WI38 (cell line): ENCODE results near the gene CCDC73.
"Not testable (repeated sequence)": the region's sequence is repeated elsewhere in the genome, so short reads cannot be mapped to it uniquely, and the experiment has no call there.

Experiments
- H3K4me3 ChIP-seq: 2 replicates; pipeline ENCODE4 v1.5.1; 2011; ENCODE audit warnings: low read depth, mild to moderate bottlenecking, control low read depth, low read length
- TF ChIP-seq, protein P1 (sequence below): IDR thresholded peaks from 2 replicates; pipeline ENCODE4 v1.5.1; 2012; ENCODE audit warnings: low read depth, mild to moderate bottlenecking, control low read depth, low read length

CCDC73 gene

DNA sequence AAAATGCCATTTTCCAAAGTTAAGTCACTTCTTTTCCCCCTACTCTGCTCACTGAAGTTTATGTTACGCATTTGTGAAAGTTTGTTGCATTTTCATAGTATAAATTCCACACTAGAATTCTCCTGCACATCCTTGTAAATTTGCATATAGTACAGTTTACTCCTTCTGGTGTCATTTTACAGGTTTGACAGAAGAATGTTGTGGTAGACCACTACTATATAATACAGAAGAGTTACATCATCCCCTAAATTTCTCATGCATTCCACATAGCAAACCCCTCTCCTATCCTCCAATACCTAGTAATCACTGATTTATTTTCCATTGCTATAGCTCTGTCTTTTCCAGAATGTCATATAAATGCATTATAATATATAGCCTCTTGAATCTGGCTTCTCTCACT, 64.5 kb downstream of the CCDC73 start:
- TF ChIP-seq, protein P1, sequence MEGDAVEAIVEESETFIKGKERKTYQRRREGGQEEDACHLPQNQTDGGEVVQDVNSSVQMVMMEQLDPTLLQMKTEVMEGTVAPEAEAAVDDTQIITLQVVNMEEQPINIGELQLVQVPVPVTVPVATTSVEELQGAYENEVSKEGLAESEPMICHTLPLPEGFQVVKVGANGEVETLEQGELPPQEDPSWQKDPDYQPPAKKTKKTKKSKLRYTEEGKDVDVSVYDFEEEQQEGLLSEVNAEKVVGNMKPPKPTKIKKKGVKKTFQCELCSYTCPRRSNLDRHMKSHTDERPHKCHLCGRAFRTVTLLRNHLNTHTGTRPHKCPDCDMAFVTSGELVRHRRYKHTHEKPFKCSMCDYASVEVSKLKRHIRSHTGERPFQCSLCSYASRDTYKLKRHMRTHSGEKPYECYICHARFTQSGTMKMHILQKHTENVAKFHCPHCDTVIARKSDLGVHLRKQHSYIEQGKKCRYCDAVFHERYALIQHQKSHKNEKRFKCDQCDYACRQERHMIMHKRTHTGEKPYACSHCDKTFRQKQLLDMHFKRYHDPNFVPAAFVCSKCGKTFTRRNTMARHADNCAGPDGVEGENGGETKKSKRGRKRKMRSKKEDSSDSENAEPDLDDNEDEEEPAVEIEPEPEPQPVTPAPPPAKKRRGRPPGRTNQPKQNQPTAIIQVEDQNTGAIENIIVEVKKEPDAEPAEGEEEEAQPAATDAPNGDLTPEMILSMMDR: no peak
- H3K4me3 ChIP-seq: no peak overlapping the region

DNA sequence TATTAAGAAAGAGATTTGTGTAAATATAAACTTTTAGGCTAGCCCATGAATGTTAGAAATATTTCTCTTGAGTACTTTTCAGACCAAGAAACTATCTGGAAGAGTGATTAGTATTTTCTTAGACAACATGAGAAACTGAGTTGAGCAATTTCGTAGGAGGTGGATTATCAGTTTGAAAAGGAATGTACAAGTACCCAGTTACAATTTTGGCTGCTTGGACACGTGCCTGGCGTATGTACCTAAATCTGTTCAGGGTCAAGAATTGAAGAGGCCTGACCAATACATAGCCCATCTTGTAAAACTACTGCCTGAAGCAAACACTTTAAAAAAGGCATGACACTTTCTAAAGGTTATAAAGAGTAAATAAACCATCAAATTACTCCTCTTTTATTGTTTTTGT, 71.1 kb downstream of the CCDC73 start:
- H3K4me3 ChIP-seq: no peak overlapping the region
- TF ChIP-seq, protein P1: no peak

DNA sequence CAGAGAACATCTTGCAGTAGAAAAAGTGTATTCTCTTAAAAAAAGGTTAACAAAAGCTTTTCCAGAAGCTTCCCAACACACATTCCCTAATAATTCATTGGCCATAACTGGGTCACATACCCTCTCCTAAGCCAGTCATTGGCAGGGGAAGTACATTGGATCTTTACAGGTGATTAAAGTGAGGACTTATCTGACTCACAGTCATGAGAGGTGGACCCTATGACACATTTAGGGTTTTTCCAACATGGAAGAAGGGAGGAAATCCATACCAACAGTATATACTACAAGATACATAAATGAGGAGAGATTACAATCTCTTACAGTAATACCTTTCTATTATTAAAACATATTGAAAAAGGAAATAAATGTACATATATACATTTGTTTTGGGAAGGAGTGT, 72.2 kb downstream of the CCDC73 start:
- TF ChIP-seq, protein P1: no peak
- no peak overlapping the region for H3K4me3 ChIP-seq

DNA sequence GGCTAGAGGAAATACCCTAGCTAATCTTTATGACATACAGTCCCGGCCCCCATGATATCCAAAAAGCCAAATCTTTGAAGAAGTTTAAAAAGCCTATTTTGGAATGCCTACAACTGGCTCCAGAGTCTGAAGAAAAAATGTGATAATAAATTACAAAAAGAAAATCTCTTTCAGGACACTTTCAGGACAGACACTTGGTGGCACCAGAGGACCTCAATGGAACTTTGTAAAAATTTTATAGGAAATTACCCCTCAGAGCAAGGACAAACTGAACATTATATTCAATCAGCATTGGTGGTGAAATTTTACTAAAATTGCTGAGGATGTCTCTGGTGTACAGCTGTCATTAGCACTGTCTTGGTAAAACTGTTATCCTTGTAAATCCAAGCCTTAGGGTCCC, 81.0 kb downstream of the CCDC73 start:
- TF ChIP-seq, protein P1: no peak
- H3K4me3 ChIP-seq: no peak overlapping the region

DNA sequence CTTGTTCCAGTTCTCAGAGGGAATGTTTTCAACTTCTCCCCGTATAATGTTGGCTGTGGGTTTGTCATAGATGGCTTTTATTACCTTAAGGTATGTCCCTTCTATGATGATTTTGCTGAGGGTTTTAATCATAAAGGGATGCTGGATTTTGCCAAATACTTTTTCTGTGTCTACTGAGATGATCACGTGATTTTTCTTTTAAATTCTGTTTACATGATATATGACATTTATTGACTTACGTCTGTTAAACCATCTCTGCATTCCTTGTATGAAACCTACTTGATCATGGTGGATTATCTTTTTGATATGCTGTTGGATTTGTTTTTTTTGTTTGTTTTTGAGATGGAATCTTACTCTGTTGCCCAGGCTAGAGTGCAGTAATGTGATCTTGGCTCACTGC, 85.5 kb downstream of the CCDC73 start:
- not testable (repeated sequence) for H3K4me3 ChIP-seq

DNA sequence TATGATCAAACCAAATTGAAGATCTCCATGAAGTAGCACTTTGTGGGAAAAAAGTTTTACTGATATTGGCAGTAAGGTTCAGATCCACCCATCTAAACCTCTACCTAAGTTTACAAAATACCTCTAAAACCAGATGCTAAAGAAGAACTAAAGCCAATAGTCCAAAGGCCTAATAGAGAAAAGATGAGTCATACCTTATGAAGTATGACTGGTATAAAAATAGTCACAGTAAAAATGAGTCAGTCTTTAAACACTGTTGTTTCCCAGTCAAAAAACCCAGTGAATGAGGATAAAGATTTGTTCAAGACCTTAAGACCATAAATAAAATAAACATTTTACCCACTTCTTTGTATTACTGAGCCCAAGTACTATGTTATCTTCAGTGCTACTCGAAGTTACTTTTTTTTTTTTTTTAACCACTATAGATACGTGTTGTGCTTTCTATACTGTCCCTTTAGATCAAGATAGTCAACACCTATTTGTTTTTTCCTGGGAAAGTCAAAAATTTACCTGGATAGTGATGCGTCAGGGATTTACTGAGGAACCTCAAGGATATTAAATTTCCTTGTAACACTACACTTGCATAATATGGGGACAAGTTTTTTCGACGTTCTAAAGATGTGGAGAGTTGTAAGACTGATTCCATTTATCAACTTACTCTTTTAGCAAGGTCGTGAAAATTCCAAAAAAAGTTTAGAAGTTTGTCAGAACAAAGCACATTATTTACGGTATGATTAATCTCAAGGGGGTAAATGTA, 87.3 kb downstream of the CCDC73 start:
- no peak overlapping the region for H3K4me3 ChIP-seq
- TF ChIP-seq, protein P1: no peak

DNA sequence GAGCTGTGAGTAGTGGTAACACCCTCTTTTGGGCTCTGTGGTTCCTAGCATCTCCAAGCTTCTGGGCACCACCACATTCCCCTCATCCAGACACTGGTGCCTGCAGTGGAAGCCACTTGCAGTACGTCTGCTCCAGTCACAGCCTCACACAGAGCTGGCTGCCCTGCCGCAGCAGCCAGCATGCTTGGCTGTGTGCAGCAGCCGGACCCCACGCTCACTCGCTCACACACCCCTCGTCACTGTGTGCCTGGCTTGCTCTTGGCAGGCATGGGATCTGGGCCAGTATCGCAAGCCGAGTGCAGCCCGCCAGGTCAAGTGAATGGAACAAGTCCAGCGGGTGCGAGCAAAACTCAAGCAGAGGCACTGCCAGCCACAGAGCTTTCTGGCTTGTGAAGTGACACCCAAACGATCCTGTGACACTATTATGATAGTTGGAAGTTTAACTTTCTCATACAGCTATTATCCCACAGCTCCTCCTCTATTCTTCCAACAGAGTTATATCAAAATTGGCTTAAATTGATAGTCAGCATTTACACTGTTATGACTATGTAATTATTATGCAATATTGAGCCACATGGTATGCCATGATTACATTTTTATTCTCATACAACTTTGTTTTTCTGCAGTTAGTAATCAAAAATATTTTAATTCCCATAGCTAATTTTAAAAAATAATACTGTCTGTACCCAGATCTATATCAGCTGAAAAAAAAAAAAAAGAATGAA, 89.0 kb downstream of the CCDC73 start:
- TF ChIP-seq, protein P1: no peak
- H3K4me3 ChIP-seq: no peak overlapping the region
